ENCODE data around the gene TTC39A. TPM values are rescaled to one million over a fixed set of nuclear protein-coding genes. Genes with fewer than 3 reads are reported as not detected.

The TTC39A gene
- total and polyA plus RNA-seq, 8 donors, result 8.3 to 159 (median 32.4) TPM

- WGBS, 5 donors, result 87 to 93% (median 92%) methylated on average over 7 of the region's 7 CpGs
- H3K27ac ChIP-seq, result no peak overlapping the region
- DNase-seq, result no peak
Measured at GRCh38 chr1:51317798-51318197, 12.6 kb downstream of the TTC39A start.

GRCh38 chr1:51316846-51317120, 13.6 kb downstream of the TTC39A start:
- 56 to 68% (median 64%) methylated on average over 4 of the region's 4 CpGs for WGBS, 5 donors
- Histone ChIP-seq H3K27me3 (no peaks in the 10 kb centered on the region), H3K9me3 (no peaks in the 10 kb centered on the region), H3K36me3 (peaks cover 0 to 13% (median 3%) of the 10 kb centered on the region in 4 donors), H3K27ac (no peak overlapping the region), H3K4me3 (no peak overlapping the region), H3K4me1 (peaks cover 15 to 30% (median 23%) of the 10 kb centered on the region in 4 donors)
- TF ChIP-seq POLR2AphosphoS5 (IDR thresholded peaks at IDR 0.05) (no peak), EP300 (IDR thresholded peaks at IDR 0.05) (no peak), POLR2A (IDR thresholded peaks at IDR 0.05) (no peak), CTCF (IDR thresholded peaks at IDR 0.05) (no peak)
- intact Hi-C loops (cut with DNase I; ENCODE audit: low total_unique reads), result no loop called here
- DNase-seq, result no peak

More at GRCh38 chr1:51317798-51318197, 12.6 kb downstream of the TTC39A start:
- intact Hi-C loops (cut with DNase I; ENCODE audit: low total_unique reads), result no loop called here
- Histone ChIP-seq H3K4me1 (peaks cover 15 to 30% (median 23%) of the 10 kb centered on the region in 4 donors), H3K9me3 (no peaks in the 10 kb centered on the region), H3K4me3 (no peak overlapping the region), H3K27me3 (no peaks in the 10 kb centered on the region), H3K36me3 (peaks cover 0 to 4% (median 0%) of the 10 kb centered on the region in 4 donors)
- TF ChIP-seq CTCF (IDR thresholded peaks at IDR 0.05), result no peak
- no peak for TF ChIP-seq EP300 (IDR thresholded peaks at IDR 0.05)
- TF ChIP-seq POLR2A (IDR thresholded peaks at IDR 0.05), result no peak
- no peak for TF ChIP-seq POLR2AphosphoS5 (IDR thresholded peaks at IDR 0.05)

GRCh38 chr1:51316113-51316845, 14.1 kb downstream of the TTC39A start:
- TF ChIP-seq EP300 (IDR thresholded peaks at IDR 0.05) (no peak), POLR2A (IDR thresholded peaks at IDR 0.05) (no peak), POLR2AphosphoS5 (IDR thresholded peaks at IDR 0.05) (no peak), CTCF (IDR thresholded peaks at IDR 0.05) (no peak)
- intact Hi-C loops (cut with DNase I; ENCODE audit: low total_unique reads), result no loop called here
- H3K27me3 ChIP-seq, result no peaks in the 10 kb centered on the region
- H3K4me3 ChIP-seq, result no peak overlapping the region
- WGBS, 5 donors, result 78 to 88% (median 85%) methylated on average over 6 to 9 of the region's 9 CpGs
- H3K36me3 ChIP-seq, result peaks cover 0 to 18% (median 8%) of the 10 kb centered on the region in 4 donors
- peak overlapping the region in 1 of 5 donors; percentile 85 for H3K27ac ChIP-seq
- no peaks in the 10 kb centered on the region for H3K9me3 ChIP-seq
- peak in 1 of 2 donors; percentile 72 for DNase-seq
- peaks cover 15 to 30% (median 23%) of the 10 kb centered on the region in 4 donors for H3K4me1 ChIP-seq

GRCh38 chr1:51314974-51315373, 15.4 kb downstream of the TTC39A start:
- DNase-seq, result peak; percentile 53 to 59
- intact Hi-C loops (cut with DNase I; ENCODE audit: low total_unique reads), result no loop called here
- 32 to 50% (median 41%) methylated on average over 3 of the region's 3 CpGs for WGBS, 5 donors

More at GRCh38 chr1:51314974-51315373, 15.4 kb downstream of the TTC39A start:
- Histone ChIP-seq H3K4me1 (peaks cover 15 to 30% (median 23%) of the 10 kb centered on the region in 4 donors), H3K36me3 (peaks cover 0 to 27% (median 15%) of the 10 kb centered on the region in 4 donors), H3K27ac (peak overlapping the region; percentile 9 to 85 (median 68)), H3K27me3 (no peaks in the 10 kb centered on the region), H3K4me3 (no peak overlapping the region), H3K9me3 (no peaks in the 10 kb centered on the region)
- no peak for TF ChIP-seq CTCF (IDR thresholded peaks at IDR 0.05)
- TF ChIP-seq EP300 (IDR thresholded peaks at IDR 0.05), result no peak
- TF ChIP-seq POLR2A (IDR thresholded peaks at IDR 0.05), result no peak
- TF ChIP-seq POLR2AphosphoS5 (IDR thresholded peaks at IDR 0.05), result no peak
